Central memory CD8-positive, alpha-beta T cell (primary cell): Measurements from ENCODE around the gene MANSC1.

Source experiments
- ATAC-seq: fragments of 150-1000 bp; cut with Tn5 transposase; replicated peaks from 2 replicates; pipeline ENCODE4 v1.10.0; 2022; ENCODE audit warnings: mild to moderate bottlenecking, moderate FRiP score, moderate number of reproducible peaks; ENCODE audit not compliant: poor library complexity, severe bottlenecking; ENCODE audit errors: extremely low read depth
- DNase-seq, 2 donors: peaks; one replicate each; pipeline ENCODE4 v3.0.0; 2021; ENCODE audit warnings: low spot score in 2 of 2
- H3K27ac Mint-ChIP-seq: one replicate; pipeline ENCODE4 v1.8.0; 2022; ENCODE audit warnings: low read depth, mild to moderate bottlenecking, moderate library complexity, mixed read lengths
- H3K27me3 Mint-ChIP-seq: one replicate; pipeline ENCODE4 v1.8.0; 2022; ENCODE audit warnings: mixed read lengths
- H3K36me3 Mint-ChIP-seq: one replicate; pipeline ENCODE4 v1.8.0; 2022; ENCODE audit warnings: mild to moderate bottlenecking, moderate library complexity, mixed read lengths; ENCODE audit not compliant: insufficient read depth
- H3K4me1 Mint-ChIP-seq: one replicate; pipeline ENCODE4 v1.8.0; 2022; ENCODE audit warnings: mixed read lengths
- H3K4me3 Mint-ChIP-seq: one replicate; pipeline ENCODE4 v1.8.0; 2022; ENCODE audit warnings: mild to moderate bottlenecking, moderate library complexity, mixed read lengths
- H3K9me3 Mint-ChIP-seq: one replicate; pipeline ENCODE4 v1.8.0; 2022; ENCODE audit warnings: mixed read lengths

MANSC1 gene

DNA sequence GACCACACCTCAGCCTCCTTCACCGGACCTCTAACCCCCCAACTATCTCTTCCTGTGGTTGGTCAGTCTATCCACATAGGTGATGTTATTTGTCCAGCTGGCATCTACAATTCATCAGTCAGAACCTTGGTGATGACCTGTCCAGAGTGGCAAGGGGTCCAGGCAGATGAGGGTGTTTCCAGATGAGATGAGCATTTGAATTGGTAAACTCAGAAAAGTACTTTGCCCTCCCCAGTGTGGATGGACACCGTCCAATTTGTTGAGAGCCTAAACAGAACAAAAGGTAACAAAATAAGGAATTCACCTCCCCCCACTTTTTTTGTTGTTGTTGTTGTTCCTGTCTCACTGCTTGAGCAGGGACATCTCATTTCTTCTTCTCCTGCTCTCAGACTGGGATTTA is 48.9 kb downstream of the MANSC1 start:
- no peak for ATAC-seq
- Mint-ChIP-seq H3K4me1 (no peaks in the 10 kb centered on the region), H3K36me3 (no peaks in the 10 kb centered on the region), H3K27ac (no peak overlapping the region), H3K9me3 (no peaks in the 10 kb centered on the region), H3K4me3 (no peak overlapping the region), H3K27me3 (peaks cover 27% of the 10 kb centered on the region)
- no peak for DNase-seq

DNA sequence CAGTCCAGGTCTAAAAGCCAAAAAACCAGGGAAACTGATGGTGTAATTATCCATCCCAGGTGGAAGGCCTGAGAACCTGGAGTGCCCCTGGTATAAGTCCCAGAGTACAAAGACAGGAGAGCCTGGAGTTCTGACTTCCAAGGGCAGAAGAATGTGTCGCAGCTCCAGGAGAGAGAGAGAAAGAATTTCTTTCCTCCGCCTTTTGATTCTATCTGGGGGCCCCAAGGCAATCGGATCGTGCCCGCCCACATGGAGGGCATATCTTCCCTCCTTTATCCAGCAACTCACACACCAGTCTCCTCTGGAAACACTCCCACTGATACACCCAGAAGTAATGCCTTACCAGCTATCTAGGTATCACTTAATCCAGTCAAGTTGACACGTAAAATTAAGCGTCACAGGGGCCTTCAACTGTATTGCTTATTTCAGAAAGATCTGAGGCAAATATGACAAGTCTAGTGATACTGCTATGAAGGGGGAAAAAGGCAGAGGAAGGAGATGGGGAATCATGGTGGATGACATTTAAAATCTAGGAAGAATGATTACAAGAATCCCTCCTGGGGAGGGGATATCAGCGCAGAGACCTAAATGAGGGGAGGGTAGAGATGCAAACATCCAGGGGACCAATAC is 52.7 kb downstream of the MANSC1 start:
- DNase-seq (no peak), ATAC-seq (no peak)
- H3K27ac Mint-ChIP-seq: peak overlapping the region; percentile 20
- H3K36me3 Mint-ChIP-seq: no peaks in the 10 kb centered on the region
- peaks cover 30% of the 10 kb centered on the region for H3K27me3 Mint-ChIP-seq
- no peak overlapping the region for H3K4me3 Mint-ChIP-seq
- H3K9me3 Mint-ChIP-seq: no peaks in the 10 kb centered on the region
- no peaks in the 10 kb centered on the region for H3K4me1 Mint-ChIP-seq

DNA sequence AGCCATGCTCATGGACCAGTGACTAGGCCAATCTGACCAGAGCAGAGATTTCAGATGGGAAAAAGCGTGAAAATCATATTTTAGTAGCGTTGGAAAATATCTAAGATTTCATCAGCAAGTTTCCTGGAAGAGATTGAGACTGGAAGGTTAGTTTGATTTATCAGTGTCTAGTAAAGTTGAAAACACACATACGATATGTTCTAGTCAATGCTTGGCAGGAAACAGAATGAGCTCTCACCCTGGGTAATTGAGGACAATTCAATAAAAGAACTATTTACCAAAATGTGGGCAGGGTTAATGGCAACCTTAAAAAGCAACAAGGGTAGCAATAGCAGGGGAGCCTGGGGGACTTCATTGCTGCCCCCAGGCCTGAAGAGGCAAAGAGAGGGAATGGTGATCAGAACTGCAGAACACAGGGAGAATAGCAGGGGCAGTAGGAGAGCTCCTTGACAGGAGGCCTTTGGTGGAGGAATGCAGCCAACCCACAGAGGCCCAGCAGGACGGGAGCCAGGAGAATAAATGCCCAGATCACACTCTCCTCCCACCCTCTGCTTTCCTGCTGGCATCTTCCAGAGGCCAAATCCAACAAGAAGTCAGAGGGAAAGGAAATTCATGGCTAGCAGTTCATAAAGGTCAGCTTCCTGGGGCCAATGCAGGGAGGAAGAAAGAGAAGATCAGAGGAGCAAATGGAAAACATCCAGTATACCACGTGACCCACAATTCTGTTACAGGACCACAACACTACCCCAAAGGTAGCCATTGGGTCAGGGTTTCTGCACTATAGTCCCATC is 55.6 kb downstream of the MANSC1 start:
- no peaks in the 10 kb centered on the region for H3K9me3 Mint-ChIP-seq
- H3K27ac Mint-ChIP-seq: no peak overlapping the region
- no peaks in the 10 kb centered on the region for H3K4me1 Mint-ChIP-seq
- no peaks in the 10 kb centered on the region for H3K36me3 Mint-ChIP-seq
- no peak for DNase-seq
- H3K4me3 Mint-ChIP-seq: no peak overlapping the region
- peaks cover 23% of the 10 kb centered on the region for H3K27me3 Mint-ChIP-seq
- ATAC-seq: no peak

DNA sequence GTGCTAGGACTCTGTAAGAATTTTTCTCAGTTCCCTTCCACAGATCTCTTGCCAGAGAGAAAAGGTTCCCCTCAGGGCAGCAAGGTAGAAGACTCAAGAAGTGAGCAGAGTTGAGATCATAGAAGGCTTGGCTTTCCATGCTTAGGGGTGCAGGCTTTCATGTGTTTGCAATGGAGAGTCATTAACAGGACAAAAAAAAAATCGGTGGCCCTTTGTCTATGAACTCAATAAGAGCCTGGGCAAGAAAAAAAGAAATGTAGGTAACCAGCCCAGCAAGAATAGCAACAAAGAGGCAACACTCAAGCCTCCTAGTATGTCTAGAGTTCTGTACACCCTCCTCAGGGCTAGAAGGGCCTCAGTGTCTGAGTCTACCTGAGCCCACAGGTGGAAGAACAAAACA is 59.8 kb downstream of the MANSC1 start:
- Mint-ChIP-seq H3K27me3 (peaks cover 50% of the 10 kb centered on the region), H3K27ac (no peak overlapping the region), H3K9me3 (no peaks in the 10 kb centered on the region), H3K4me3 (no peak overlapping the region), H3K4me1 (no peaks in the 10 kb centered on the region), H3K36me3 (no peaks in the 10 kb centered on the region)
- no peak for ATAC-seq
- no peak for DNase-seq

DNA sequence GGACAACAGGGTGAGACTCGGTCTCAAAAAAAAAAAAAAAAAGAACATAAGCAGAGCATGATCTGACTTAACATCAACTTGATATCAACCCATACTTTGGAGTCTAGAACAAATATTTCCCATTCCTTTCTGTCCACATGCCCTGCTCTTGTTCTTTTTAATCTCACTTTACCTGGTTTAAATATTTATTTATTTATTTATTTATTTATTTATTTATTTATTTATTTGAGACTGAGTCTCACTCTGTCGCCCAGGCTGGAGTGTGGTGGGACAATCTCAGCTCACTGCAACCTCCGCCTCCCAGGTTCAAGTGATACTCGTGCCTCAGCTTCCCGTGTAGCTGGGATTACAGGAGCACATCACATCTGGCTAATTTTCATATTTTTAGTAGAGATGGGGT is 63.6 kb downstream of the MANSC1 start:
- Mint-ChIP-seq H3K36me3 (no peaks in the 10 kb centered on the region), H3K4me1 (no peaks in the 10 kb centered on the region), H3K9me3 (no peaks in the 10 kb centered on the region), H3K4me3 (no peak overlapping the region), H3K27me3 (peaks cover 65% of the 10 kb centered on the region), H3K27ac (no peak overlapping the region)
- DNase-seq (no peak), ATAC-seq (no peak)

DNA sequence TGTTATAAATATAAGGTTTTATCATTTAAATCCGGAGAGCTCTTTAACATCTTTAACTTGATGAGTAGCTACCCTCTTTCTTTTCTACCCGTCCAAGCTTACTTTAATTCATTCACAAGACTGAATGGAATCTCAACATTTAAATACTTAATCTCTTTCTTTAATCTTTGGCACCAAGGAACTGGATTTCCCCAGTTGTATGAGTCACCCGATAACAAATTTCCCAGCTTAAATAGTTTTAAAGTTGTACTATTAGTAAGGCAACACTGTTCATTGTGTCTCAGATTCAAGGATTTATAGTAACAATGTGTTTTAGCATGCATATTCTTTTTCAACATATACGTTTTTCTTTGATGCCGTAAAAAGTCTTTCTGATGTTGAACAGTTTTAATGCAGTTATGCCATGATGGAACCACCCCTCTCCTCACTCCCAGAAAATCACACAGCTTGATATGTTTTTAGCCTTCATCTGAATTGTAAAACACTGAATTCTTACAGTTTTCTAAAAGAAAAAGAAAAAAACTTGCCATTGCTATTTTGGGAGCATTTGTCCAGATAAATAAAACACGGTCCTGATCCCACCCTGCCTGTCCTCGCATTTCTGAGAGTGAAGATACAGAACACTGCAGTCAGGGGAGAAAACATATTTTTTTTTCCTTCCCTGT is 67.1 kb downstream of the MANSC1 start:
- H3K36me3 Mint-ChIP-seq: no peaks in the 10 kb centered on the region
- H3K4me1 Mint-ChIP-seq: no peaks in the 10 kb centered on the region
- no peak overlapping the region for H3K27ac Mint-ChIP-seq
- ATAC-seq (no peak), DNase-seq (no peak)
- H3K27me3 Mint-ChIP-seq: peaks cover 61% of the 10 kb centered on the region
- H3K4me3 Mint-ChIP-seq: no peak overlapping the region
- H3K9me3 Mint-ChIP-seq: peaks cover 2% of the 10 kb centered on the region

DNA sequence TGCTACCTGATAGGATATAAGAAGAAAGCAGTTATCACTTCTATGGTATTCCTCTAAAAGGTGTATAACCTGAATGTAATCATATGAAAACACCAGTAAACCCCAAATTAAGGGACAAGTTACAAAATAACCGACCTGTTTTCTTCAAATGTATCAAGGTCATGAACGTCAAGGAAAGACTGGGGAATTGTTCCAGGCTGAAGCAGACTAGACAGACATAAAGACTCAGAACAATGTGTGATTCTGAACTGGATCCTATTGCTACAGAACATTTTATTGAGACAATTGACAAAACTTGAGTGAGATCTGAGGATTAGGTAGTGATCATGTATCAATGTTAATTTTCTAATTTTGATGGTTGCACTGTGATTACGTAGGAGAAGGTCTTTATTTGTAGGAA is 67.8 kb downstream of the MANSC1 start:
- Mint-ChIP-seq H3K36me3 (no peaks in the 10 kb centered on the region), H3K4me1 (no peaks in the 10 kb centered on the region), H3K4me3 (no peak overlapping the region), H3K27ac (no peak overlapping the region), H3K27me3 (peaks cover 54% of the 10 kb centered on the region), H3K9me3 (peaks cover 6% of the 10 kb centered on the region)
- ATAC-seq (no peak), DNase-seq (no peak)

DNA sequence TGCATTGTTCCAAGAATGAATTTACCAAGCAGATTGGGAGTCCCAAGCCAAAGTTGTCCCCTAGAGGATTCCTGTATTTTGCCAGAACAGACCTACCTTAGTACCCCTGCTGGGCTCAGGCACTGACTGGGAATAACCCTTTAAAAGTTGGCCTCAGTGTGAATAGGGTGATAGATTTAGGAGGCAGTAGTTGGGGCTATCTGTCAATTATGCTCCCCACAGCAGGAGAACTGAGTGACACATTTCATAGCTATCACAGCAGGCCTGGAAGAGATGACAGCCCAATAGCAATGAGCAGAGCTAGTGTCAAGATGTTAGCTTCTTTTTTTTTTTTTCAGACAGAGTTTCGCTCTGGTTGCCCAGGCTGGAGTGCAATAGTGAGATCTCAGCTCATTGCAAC is 68.9 kb downstream of the MANSC1 start:
- H3K36me3 Mint-ChIP-seq: no peaks in the 10 kb centered on the region
- no peak overlapping the region for H3K27ac Mint-ChIP-seq
- H3K27me3 Mint-ChIP-seq: peaks cover 49% of the 10 kb centered on the region
- DNase-seq (no peak), ATAC-seq (no peak)
- peaks cover 6% of the 10 kb centered on the region for H3K9me3 Mint-ChIP-seq
- H3K4me3 Mint-ChIP-seq: no peak overlapping the region
- H3K4me1 Mint-ChIP-seq: no peaks in the 10 kb centered on the region

DNA sequence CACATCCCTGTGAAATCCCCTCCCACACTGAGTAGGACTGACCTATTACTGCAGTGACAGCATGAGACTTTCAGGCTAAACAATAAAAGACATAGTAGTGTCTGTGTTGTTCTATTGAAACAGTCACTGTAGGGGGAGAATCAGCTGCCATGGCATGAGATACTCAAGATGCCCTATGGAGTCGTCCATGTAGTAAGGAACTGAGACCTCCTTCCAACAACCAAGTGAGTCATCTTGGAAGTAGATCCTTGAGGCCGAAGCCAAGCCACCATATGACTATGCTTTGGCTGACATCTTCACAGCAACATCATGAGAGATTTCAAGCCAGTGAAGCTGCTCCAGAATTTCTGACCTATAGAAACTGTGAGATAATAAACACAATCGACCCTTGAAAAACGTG is 71.1 kb downstream of the MANSC1 start:
- Mint-ChIP-seq H3K27me3 (peaks cover 35% of the 10 kb centered on the region), H3K9me3 (peaks cover 6% of the 10 kb centered on the region), H3K36me3 (no peaks in the 10 kb centered on the region), H3K27ac (no peak overlapping the region), H3K4me1 (no peaks in the 10 kb centered on the region), H3K4me3 (no peak overlapping the region)
- no peak for DNase-seq
- ATAC-seq: no peak
